Ammon's horn (tissue), 1 donor: ENCODE measurements around the gene DCBLD1.

Experiments used
- DNase-seq: peaks from one replicate; pipeline ENCODE4 v3.0.0-alpha.2; 2016; ENCODE audit warnings: low spot score

DCBLD1 gene

DNA sequence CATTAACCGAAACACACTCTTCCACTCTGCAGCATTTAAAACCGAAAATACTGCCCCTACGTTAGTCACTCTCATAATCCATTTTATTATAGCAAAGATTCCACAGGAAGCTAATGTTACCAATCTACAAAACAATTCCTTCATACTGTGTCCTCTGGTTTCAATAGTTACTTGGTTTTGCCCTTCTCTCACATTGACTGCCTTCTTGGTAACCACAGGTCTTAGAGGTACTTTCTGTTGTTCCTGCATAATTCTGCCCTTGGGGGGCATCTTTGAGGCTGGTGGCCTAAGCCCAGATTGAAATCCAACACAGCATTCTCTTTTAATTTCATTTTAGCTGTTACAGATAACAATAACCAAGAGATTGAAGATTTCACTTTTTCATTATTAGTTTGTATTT is 9.8 kb upstream of the DCBLD1 start:
- no peak for DNase-seq

- DNase-seq, result no peak
These were observed 9.1 kb upstream of the DCBLD1 start for GRCh38 chr6:117473401-117473800.

GRCh38 chr6:117477988-117478852 is 4.3 kb upstream of the DCBLD1 start:
- peak; percentile 44 for DNase-seq

DNA sequence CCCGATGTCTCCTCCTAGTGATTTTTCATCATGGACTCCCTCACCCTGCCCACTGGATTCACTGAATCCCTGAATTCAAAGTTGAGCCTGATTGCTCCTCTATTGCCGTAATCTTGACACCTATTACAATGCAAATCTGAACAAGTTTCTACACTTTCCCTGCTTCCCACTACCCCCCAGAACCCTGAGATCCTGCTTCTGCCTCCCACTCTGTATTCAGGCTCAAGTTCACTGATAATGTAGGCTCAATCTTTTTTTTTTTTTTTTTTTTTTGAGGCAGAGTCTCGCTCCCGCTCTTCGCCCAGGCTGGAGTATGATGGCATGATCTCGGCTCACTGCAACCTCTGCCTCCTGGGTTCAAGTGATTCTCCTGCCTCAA is 3.6 kb upstream of the DCBLD1 start:
- no peak for DNase-seq

DNA sequence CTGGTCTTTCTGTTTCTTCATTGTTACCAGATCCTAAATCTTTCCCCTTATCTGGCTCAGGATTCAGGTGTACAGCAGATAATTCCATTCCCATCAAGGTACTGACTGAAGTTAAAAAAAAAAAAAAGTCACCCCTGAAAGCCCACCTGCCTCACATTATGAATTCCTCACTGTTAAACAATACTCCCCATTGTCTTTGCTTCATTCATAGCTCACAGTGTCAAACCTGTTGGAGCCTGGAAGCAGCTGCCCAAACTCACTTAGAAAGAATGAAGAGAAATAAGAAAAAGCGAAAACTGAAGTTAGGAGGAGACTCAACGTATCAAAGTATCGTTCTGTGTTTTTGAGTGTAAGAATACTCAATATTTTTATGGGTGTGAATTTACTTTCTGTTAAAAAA is 1.8 kb upstream of the DCBLD1 start:
- DNase-seq, result no peak

- no peak for DNase-seq
These were observed 1.1 kb upstream of the DCBLD1 start for GRCh38 chr6:117481278-117481925.

DNA sequence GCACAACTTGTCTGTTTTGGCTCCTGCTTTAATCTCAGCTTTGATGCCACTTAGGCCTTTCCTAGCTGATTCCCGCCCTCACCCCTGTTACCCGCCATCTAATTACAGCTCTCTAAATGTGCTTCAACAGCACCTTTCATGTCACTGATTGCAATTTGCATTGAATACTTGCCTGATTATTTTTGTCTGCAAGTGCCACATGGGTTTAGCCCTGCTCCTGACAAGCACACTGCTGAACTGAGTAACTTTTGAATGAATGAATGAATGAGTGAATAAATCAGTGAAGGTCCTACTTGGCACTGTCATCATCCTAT is 591 bp upstream of the DCBLD1 start:
- DNase-seq, result peak; percentile 3

DNA sequence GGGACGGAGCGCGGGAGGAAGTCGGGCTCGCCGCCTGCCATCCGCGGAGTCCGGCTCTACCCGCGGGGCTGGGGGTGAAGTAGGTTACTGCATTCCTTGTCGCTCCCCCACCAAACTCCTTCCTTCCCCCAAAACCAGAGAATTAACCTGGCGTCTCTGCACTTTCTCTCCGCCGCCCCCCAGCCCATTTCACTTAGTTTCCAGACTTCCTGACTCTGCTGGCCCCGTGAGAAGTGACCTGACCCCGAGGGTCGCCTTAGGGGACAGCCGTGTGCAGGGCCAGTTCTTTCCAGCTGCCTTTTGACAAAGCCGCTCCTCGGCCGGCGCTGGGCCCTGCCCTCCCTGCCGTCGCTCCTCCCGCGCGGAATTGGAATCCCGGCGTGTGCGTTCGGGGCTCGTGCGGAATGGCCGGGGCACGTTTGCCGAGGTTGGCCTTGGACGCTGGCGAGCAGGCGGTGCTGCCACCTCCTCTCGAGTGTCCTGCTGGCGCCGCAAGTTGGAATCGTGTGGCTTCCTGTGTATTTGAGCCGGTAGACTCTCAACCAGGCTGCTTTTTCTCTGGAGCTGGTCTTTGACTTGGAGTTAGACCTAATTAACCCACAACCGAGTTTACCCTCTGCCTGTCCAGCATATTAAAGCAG is 650 bp downstream of the DCBLD1 start:
- DNase-seq, result peak; percentile 24

DNA sequence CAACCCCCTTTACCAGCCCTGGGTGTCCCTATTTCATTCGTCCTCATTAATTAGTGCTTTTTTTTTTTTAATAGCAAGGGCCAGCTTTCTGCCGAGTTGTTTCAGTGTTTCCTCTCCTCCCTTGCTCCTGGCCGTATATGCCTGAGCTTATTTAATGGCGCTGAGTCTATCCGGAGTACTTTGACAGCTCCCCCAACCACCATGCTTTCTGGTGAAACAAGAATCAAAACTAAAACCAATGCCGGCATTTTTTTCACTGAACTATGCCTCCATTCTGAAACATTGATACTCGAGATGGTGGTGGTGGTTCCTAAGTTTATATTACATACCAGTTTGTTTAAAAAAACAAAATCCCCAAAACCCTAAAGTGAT is 1.2 kb downstream of the DCBLD1 start:
- DNase-seq, result peak; percentile 16

DNA sequence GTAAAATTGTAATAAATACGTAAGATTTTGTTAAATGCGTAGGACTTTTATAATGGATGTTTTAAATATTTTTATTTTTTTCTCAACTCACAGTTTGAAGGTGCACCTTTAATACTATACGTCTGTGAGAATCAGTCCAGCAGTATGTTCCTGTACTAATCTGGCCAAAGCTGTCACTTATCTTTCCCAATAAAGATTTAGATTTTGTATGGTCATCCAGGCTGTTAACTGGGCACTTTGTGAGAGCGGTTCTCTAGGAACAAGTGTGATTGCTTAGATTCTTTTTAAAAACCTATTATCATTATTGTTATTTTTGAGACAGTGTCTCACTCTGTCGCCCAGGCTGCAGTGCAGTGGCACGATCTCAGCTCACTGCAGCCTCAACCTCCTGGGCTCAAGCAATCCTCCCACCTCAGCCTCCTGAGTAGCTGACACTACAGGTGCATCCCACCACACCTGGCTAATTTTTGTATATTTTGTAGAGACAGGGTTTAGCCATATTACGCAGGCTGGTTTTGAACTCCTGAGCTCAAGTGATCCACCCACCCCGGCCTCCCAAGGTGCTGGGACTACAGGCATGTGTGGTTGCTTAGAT is 1.7 kb downstream of the DCBLD1 start:
- no peak for DNase-seq

GRCh38 chr6:117485433-117485832 is 3.0 kb downstream of the DCBLD1 start:
- no peak for DNase-seq

DNA sequence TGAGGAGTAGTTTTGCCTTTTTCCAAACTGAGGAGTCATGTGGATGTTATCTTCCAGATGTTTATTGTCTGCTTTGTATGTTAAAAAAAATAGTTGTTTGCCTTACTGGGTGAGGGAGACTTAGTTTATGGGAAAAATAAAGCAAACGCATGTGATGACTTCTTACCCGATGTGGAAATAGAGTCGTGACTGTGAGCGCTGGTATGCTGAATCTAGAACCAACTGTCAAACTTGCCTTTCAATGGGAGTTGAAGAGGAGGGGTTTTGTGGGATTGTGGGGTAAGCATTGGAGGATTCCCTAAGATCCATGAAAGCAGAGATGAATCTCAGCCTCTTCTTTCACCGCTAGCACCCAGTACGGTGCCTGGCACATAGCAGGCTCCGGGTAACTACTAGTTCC is 5.3 kb downstream of the DCBLD1 start:
- no peak for DNase-seq

- DNase-seq, result no peak
These were observed 6.5 kb downstream of the DCBLD1 start for GRCh38 chr6:117489003-117489402.

GRCh38 chr6:117491916-117492315 is 9.4 kb downstream of the DCBLD1 start:
- DNase-seq, result no peak

GRCh38 chr6:117493470-117493869 is 11.0 kb downstream of the DCBLD1 start:
- DNase-seq, result no peak

DNA sequence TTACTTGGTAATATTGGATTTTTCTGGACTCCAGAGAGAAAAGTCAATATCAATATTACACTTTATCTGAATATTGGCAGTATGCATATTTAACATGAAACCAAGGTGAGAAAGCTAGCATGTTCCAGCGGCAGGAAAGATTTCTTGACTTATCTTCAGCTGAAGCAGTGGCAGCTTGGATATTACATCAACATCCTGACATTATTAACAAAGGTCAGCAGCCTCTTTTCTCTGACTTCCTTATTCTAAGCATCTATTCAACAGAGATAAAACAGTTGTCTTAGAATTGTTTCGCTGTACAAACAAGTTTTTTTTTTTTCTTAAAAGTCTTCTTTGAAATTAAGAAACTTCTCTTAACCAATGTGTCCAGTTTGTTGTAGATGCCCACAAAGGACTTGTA is 11.8 kb downstream of the DCBLD1 start:
- no peak for DNase-seq

DNA sequence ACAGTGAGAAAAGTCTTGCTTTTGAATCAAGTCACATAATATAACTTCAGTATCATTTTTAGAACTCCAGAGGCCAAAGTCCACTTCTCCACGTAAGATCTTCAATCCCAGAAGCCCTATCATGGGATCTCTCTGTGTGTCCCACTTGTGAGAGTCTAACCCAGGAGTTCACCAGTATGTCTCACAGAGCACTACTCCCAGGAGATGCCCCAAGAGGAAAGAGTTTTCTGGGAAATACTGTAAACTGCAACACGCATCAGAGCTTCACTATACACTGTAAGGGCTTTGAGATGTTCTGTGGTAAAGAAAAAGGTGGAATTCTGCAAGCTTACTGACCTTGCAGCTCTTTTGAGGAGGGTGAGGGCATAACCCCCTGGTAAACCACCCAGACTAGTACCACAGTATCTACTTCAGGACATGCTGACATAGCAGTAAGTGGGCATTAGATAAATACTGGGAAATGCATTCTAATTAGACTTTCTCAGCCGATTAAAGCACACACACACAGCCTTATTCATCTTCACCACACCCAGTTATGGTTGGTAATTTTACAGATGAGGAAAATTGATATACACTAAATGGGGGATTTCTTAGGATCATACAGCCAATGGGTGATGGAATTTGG is 12.3 kb downstream of the DCBLD1 start:
- DNase-seq, result no peak

DNA sequence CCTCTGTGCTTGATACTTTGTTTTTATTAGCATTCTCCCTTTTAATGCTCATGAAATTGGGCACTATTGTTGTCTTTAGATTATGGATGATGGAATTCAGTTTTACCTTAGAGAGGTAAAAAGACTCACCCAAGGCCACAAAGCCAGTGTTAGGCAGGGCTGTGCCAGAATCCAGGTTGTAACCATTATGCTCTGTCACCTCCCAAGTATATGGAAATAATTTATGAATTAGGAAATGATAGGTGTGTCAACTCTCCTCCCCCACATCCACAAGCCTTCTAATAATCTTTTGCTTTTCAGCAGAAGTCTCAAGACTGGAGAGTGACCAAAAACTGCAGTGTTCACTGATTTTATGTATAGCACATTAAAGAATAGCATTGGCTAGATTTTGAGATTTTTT is 13.0 kb downstream of the DCBLD1 start:
- no peak for DNase-seq

GRCh38 chr6:117495869-117496268 is 13.4 kb downstream of the DCBLD1 start:
- DNase-seq, result no peak

- no peak for DNase-seq
These were observed 14.0 kb downstream of the DCBLD1 start for GRCh38 chr6:117496383-117496990.

GRCh38 chr6:117497237-117497636 is 14.8 kb downstream of the DCBLD1 start:
- no peak for DNase-seq

- no peak for DNase-seq
These were observed 15.7 kb downstream of the DCBLD1 start for GRCh38 chr6:117498159-117498558.
